ENCODE measurements around the gene PLCB1. TPM values are rescaled to one million over a fixed set of nuclear protein-coding genes. Genes with fewer than 3 reads are reported as not detected.

Gene PLCB1
- total and polyA plus RNA-seq, 2 experiments from 2014 or later: 14.9 to 20.7 TPM

DNA sequence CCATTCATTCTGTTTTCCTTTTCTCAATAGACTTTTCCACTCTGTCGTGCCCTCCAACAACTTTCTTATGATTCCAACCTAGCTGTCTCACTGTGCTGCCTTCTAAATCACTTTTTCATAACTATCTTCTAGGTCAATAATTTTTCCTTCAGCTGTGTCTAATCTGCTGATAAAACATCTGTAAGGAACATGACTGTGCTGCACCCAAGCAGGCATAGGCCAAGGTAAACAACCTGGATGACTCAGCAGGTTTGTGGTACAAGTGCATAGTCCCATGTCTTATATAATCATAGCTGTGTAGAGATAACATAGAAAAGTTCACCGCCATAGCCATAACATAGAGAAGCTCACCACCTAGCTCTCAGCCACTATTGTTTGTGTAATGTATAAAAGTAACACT is 332.3 kb downstream of the PLCB1 start:
- Histone ChIP-seq H4K20me1 (replicated peaks; ENCODE audit: insufficient read depth) (0 out of 2 replicates have a peak, but pooled peaks cover under 1% of the 10 kb centered on the region), H3K4me1 (ENCODE audit: insufficient read depth) (no peaks in the 10 kb centered on the region), H3K4me3 (no peak overlapping the region), H3K9me2 (ENCODE audit: insufficient read depth) (no peaks in the 10 kb centered on the region), H3K27ac (ENCODE audit: low read depth) (no peak overlapping the region), H3F3A (replicated peaks; ENCODE audit: low read depth) (no peaks in the 10 kb centered on the region), H3K27me3 (ENCODE audit: insufficient read depth) (no peaks in the 10 kb centered on the region), H3K4me2 (no peak overlapping the region), H3K79me2 (replicated peaks; ENCODE audit: insufficient read depth) (no peaks in the 10 kb centered on the region), H2AFZ (no peak overlapping the region), H3K36me3 (ENCODE audit: insufficient read depth) (0 out of 2 replicates have a peak, but pooled peaks cover 6% of the 10 kb centered on the region)
- Mint-ChIP-seq H3K4me1 (no peaks in the 10 kb centered on the region), H3K4me3 (no peak overlapping the region), H3K9me3 (peaks cover 15% of the 10 kb centered on the region), H3K27ac (peak overlapping the region; percentile 30; the same call in 1 of the 2 replicates), H3K36me3 (ENCODE audit: low read depth) (peaks cover 10% of the 10 kb centered on the region; the same call in 2 of the 3 replicates), H3K27me3 (ENCODE audit: insufficient read depth, low read depth, poor library complexity) (peaks cover 1% of the 10 kb centered on the region)
- DNase-seq (ENCODE audit: low spot score) (no peak), ATAC-seq (no peak)
- TF ChIP-seq EZH2phosphoT487 (IDR thresholded peaks at IDR 0.05; ENCODE audit: unreplicated experiment) (no peak), JUNB (IDR thresholded peaks at IDR 0.05; ENCODE audit: unreplicated experiment) (no peak), POLR2AphosphoS5 (IDR thresholded peaks at IDR 0.05; ENCODE audit: low read depth) (no peak), EZH2 (IDR thresholded peaks at IDR 0.05; ENCODE audit: low read depth, unreplicated experiment) (no peak), ZNF331 (CRISPR knock-in tag; IDR thresholded peaks at IDR 0.05; ENCODE audit: low read depth) (no peak), CREB1 (CRISPR knock-in tag; IDR thresholded peaks at IDR 0.05; ENCODE audit: low read depth) (no peak), STAT1 (IDR thresholded peaks at IDR 0.05; ENCODE audit: unreplicated experiment) (no peak), NANOG (IDR thresholded peaks at IDR 0.05; ENCODE audit: borderline replicate concordance) (no peak), ZNF114 (CRISPR knock-in tag; IDR thresholded peaks at IDR 0.05) (no peak)
- TF ChIP-seq, protein P1, sequence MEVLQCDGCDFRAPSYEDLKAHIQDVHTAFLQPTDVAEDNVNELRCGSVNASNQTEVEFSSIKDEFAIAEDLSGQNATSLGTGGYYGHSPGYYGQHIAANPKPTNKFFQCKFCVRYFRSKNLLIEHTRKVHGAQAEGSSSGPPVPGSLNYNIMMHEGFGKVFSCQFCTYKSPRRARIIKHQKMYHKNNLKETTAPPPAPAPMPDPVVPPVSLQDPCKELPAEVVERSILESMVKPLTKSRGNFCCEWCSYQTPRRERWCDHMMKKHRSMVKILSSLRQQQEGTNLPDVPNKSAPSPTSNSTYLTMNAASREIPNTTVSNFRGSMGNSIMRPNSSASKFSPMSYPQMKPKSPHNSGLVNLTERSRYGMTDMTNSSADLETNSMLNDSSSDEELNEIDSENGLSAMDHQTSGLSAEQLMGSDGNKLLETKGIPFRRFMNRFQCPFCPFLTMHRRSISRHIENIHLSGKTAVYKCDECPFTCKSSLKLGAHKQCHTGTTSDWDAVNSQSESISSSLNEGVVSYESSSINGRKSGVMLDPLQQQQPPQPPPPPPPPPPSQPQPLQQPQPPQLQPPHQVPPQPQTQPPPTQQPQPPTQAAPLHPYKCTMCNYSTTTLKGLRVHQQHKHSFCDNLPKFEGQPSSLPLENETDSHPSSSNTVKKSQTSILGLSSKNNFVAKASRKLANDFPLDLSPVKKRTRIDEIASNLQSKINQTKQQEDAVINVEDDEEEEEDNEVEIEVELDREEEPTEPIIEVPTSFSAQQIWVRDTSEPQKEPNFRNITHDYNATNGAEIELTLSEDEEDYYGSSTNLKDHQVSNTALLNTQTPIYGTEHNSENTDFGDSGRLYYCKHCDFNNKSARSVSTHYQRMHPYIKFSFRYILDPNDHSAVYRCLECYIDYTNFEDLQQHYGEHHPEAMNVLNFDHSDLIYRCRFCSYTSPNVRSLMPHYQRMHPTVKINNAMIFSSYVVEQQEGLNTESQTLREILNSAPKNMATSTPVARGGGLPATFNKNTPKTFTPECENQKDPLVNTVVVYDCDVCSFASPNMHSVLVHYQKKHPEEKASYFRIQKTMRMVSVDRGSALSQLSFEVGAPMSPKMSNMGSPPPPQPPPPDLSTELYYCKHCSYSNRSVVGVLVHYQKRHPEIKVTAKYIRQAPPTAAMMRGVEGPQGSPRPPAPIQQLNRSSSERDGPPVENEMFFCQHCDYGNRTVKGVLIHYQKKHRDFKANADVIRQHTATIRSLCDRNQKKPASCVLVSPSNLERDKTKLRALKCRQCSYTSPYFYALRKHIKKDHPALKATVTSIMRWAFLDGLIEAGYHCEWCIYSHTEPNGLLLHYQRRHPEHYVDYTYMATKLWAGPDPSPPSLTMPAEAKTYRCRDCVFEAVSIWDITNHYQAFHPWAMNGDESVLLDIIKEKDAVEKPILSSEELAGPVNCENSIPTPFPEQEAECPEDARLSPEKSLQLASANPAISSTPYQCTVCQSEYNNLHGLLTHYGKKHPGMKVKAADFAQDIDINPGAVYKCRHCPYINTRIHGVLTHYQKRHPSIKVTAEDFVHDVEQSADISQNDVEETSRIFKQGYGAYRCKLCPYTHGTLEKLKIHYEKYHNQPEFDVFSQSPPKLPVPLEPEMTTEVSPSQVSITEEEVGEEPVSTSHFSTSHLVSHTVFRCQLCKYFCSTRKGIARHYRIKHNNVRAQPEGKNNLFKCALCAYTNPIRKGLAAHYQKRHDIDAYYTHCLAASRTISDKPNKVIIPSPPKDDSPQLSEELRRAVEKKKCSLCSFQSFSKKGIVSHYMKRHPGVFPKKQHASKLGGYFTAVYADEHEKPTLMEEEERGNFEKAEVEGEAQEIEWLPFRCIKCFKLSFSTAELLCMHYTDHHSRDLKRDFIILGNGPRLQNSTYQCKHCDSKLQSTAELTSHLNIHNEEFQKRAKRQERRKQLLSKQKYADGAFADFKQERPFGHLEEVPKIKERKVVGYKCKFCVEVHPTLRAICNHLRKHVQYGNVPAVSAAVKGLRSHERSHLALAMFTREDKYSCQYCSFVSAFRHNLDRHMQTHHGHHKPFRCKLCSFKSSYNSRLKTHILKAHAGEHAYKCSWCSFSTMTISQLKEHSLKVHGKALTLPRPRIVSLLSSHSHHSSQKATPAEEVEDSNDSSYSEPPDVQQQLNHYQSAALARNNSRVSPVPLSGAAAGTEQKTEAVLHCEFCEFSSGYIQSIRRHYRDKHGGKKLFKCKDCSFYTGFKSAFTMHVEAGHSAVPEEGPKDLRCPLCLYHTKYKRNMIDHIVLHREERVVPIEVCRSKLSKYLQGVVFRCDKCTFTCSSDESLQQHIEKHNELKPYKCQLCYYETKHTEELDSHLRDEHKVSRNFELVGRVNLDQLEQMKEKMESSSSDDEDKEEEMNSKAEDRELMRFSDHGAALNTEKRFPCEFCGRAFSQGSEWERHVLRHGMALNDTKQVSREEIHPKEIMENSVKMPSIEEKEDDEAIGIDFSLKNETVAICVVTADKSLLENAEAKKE (CRISPR knock-in tag; IDR thresholded peaks at IDR 0.05): no peak
- TF ChIP-seq, protein P2, sequence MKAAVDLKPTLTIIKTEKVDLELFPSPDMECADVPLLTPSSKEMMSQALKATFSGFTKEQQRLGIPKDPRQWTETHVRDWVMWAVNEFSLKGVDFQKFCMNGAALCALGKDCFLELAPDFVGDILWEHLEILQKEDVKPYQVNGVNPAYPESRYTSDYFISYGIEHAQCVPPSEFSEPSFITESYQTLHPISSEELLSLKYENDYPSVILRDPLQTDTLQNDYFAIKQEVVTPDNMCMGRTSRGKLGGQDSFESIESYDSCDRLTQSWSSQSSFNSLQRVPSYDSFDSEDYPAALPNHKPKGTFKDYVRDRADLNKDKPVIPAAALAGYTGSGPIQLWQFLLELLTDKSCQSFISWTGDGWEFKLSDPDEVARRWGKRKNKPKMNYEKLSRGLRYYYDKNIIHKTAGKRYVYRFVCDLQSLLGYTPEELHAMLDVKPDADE (IDR thresholded peaks at IDR 0.05): no peak
- TF ChIP-seq, protein P3, sequence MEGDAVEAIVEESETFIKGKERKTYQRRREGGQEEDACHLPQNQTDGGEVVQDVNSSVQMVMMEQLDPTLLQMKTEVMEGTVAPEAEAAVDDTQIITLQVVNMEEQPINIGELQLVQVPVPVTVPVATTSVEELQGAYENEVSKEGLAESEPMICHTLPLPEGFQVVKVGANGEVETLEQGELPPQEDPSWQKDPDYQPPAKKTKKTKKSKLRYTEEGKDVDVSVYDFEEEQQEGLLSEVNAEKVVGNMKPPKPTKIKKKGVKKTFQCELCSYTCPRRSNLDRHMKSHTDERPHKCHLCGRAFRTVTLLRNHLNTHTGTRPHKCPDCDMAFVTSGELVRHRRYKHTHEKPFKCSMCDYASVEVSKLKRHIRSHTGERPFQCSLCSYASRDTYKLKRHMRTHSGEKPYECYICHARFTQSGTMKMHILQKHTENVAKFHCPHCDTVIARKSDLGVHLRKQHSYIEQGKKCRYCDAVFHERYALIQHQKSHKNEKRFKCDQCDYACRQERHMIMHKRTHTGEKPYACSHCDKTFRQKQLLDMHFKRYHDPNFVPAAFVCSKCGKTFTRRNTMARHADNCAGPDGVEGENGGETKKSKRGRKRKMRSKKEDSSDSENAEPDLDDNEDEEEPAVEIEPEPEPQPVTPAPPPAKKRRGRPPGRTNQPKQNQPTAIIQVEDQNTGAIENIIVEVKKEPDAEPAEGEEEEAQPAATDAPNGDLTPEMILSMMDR (conservative IDR thresholded peaks at IDR 0.05; ENCODE audit: low read depth in 2 of 2): no peak
- TF ChIP-seq, protein P4, sequence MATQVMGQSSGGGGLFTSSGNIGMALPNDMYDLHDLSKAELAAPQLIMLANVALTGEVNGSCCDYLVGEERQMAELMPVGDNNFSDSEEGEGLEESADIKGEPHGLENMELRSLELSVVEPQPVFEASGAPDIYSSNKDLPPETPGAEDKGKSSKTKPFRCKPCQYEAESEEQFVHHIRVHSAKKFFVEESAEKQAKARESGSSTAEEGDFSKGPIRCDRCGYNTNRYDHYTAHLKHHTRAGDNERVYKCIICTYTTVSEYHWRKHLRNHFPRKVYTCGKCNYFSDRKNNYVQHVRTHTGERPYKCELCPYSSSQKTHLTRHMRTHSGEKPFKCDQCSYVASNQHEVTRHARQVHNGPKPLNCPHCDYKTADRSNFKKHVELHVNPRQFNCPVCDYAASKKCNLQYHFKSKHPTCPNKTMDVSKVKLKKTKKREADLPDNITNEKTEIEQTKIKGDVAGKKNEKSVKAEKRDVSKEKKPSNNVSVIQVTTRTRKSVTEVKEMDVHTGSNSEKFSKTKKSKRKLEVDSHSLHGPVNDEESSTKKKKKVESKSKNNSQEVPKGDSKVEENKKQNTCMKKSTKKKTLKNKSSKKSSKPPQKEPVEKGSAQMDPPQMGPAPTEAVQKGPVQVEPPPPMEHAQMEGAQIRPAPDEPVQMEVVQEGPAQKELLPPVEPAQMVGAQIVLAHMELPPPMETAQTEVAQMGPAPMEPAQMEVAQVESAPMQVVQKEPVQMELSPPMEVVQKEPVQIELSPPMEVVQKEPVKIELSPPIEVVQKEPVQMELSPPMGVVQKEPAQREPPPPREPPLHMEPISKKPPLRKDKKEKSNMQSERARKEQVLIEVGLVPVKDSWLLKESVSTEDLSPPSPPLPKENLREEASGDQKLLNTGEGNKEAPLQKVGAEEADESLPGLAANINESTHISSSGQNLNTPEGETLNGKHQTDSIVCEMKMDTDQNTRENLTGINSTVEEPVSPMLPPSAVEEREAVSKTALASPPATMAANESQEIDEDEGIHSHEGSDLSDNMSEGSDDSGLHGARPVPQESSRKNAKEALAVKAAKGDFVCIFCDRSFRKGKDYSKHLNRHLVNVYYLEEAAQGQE (IDR thresholded peaks at IDR 0.05; ENCODE audit: unreplicated experiment): no peak
